ENCODE results near the gene NAA15. TPM values are rescaled to one million over a fixed set of nuclear protein-coding genes. Genes with fewer than 3 reads are reported as not detected.
A peak's percentile ranks its signal among the peaks of the same experiment; 100 is the strongest.
"Not testable (repeated sequence)": the region's sequence is repeated elsewhere in the genome, so short reads cannot be mapped to it uniquely, and the experiment has no call there.

NAA15 gene
- total RNA-seq, 1 donor from 2014 or later = 33.1 TPM

DNA sequence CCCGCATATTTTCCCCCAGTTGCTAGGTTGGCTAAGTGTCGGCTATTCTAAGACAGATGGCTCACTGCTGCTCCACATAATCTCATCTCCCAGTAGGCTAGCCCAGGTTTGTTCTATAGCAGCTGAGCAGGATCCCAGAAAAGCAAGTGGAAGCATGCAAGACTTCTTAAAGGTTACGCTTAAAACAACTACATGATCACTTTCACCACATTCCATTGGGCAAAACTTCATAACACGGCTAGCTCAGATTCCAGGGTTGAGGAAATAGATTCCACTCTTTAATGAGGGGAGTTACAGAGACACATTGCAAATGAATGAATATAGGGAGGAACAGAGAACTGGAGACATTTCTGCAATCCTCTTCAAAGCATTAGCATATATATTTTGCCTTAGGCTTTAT, 139.7 kb downstream of the NAA15 start:
- Histone ChIP-seq H3K27ac (replicated peaks) (no peak overlapping the region), H3K4me3 (no peak overlapping the region), H3K27me3 (ENCODE audit: low read depth) (no peaks in the 10 kb centered on the region), H3K9me3 (replicated peaks) (peaks cover 37% of the 10 kb centered on the region), H3K4me1 (no peaks in the 10 kb centered on the region), H3K36me3 (peaks cover 16% of the 10 kb centered on the region)
- intact Hi-C loops (cut with micrococcal nuclease) = no loop called here
- TF ChIP-seq CTCF (IDR thresholded peaks at IDR 0.05; ENCODE audit: borderline replicate concordance) = no peak
- no peak for DNase-seq

GRCh38 chr4:139443661-139444060, 142.4 kb downstream of the NAA15 start:
- Histone ChIP-seq H3K9me3 (replicated peaks) (peaks cover 17% of the 10 kb centered on the region), H3K36me3 (peaks cover 4% of the 10 kb centered on the region), H3K4me3 (no peak overlapping the region), H3K27ac (replicated peaks) (no peak overlapping the region), H3K4me1 (no peaks in the 10 kb centered on the region), H3K27me3 (ENCODE audit: low read depth) (no peaks in the 10 kb centered on the region)
- TF ChIP-seq CTCF (IDR thresholded peaks at IDR 0.05; ENCODE audit: borderline replicate concordance) = no peak
- no peak for DNase-seq
- intact Hi-C loops (cut with micrococcal nuclease) = no loop called here

- H3K4me3 ChIP-seq; H3K27ac ChIP-seq (replicated peaks); intact Hi-C loops (cut with micrococcal nuclease); H3K27me3 ChIP-seq (ENCODE audit: low read depth); DNase-seq; H3K9me3 ChIP-seq (replicated peaks); H3K4me1 ChIP-seq; H3K36me3 ChIP-seq: not testable (repeated sequence)
Observed at GRCh38 chr4:139444881-139445280, 143.6 kb downstream of the NAA15 start.

- intact Hi-C loops (cut with micrococcal nuclease) = not testable (repeated sequence)
Observed at GRCh38 chr4:139447078-139447477, 145.8 kb downstream of the NAA15 start.

GRCh38 chr4:139450586-139450985, 149.3 kb downstream of the NAA15 start:
- intact Hi-C loops (cut with micrococcal nuclease) = no loop called here

More at GRCh38 chr4:139447078-139447477, 145.8 kb downstream of the NAA15 start:
- not testable (repeated sequence) for H3K27ac ChIP-seq (replicated peaks); DNase-seq; H3K4me3 ChIP-seq; H3K36me3 ChIP-seq; H3K9me3 ChIP-seq (replicated peaks); H3K27me3 ChIP-seq (ENCODE audit: low read depth); H3K4me1 ChIP-seq

GRCh38 chr4:139451997-139452396, 150.7 kb downstream of the NAA15 start:
- intact Hi-C loops (cut with micrococcal nuclease) = no loop called here
- H3K4me3 ChIP-seq = peak overlapping the region; percentile 92
- TF ChIP-seq CTCF (IDR thresholded peaks at IDR 0.05; ENCODE audit: borderline replicate concordance) = no peak
- no peaks in the 10 kb centered on the region for H3K9me3 ChIP-seq (replicated peaks)
- H3K4me1 ChIP-seq = peaks cover 50% of the 10 kb centered on the region
- no peak overlapping the region for H3K27ac ChIP-seq (replicated peaks)
- peaks cover 4% of the 10 kb centered on the region for H3K36me3 ChIP-seq
- no peaks in the 10 kb centered on the region for H3K27me3 ChIP-seq (ENCODE audit: low read depth)
- DNase-seq = no peak

More at GRCh38 chr4:139450586-139450985, 149.3 kb downstream of the NAA15 start:
- no peaks in the 10 kb centered on the region for H3K27me3 ChIP-seq (ENCODE audit: low read depth)
- H3K9me3 ChIP-seq (replicated peaks) = no peaks in the 10 kb centered on the region
- TF ChIP-seq CTCF (IDR thresholded peaks at IDR 0.05; ENCODE audit: borderline replicate concordance) = no peak
- peaks cover 5% of the 10 kb centered on the region for H3K36me3 ChIP-seq
- H3K4me1 ChIP-seq = peaks cover 35% of the 10 kb centered on the region
- no peak overlapping the region for H3K27ac ChIP-seq (replicated peaks)
- H3K4me3 ChIP-seq = no peak overlapping the region
- DNase-seq = no peak

GRCh38 chr4:139453041-139453370, 151.7 kb downstream of the NAA15 start:
- Histone ChIP-seq H3K4me1 (peaks cover 60% of the 10 kb centered on the region), H3K36me3 (peaks cover 4% of the 10 kb centered on the region), H3K27me3 (ENCODE audit: low read depth) (no peaks in the 10 kb centered on the region), H3K4me3 (peak overlapping the region; percentile 92), H3K27ac (replicated peaks) (peak overlapping the region; percentile 99), H3K9me3 (replicated peaks) (no peaks in the 10 kb centered on the region)
- DNase-seq = no peak
- intact Hi-C loops (cut with micrococcal nuclease) = no loop called here
- no peak for TF ChIP-seq CTCF (IDR thresholded peaks at IDR 0.05; ENCODE audit: borderline replicate concordance)

Measured in left ventricle myocardium inferior (tissue), 1 donor.